Thyroid gland (tissue), 4 donors: Measurements from ENCODE around the gene SOWAHA. TPM values are rescaled to one million over a fixed set of nuclear protein-coding genes. Genes with fewer than 3 reads are reported as not detected.

ENCODE experiments used
- DNase-seq, 2 donors: peaks; one replicate each; pipeline ENCODE4 v3.0.0-alpha.2; 2019
- H3K27ac ChIP-seq, 3 donors: fragments of 200-600 bp; sonication (generic); 1 replicate in 2 of 3; 2 replicates in 1 of 3; pipeline ENCODE4 v1.5.1; 2016 to 2019; ENCODE audit warnings: mild to moderate bottlenecking in 1 of 3, moderate library complexity in 1 of 3
- H3K27me3 ChIP-seq: fragments of 200-600 bp; sonication (generic); one replicate; pipeline ENCODE4 v1.5.1; 2019
- H3K36me3 ChIP-seq, 2 donors: fragments of 200-600 bp; sonication (generic); one replicate each; pipeline ENCODE4 v1.5.1; 2016 to 2019
- H3K4me1 ChIP-seq, 2 donors: fragments of 200-600 bp; sonication (generic); one replicate each; pipeline ENCODE4 v1.5.1; 2017 to 2019
- H3K4me3 ChIP-seq, 3 donors: fragments of 200-600 bp; sonication (generic); replicated peaks in 1 of 3; 1 replicate in 2 of 3; 2 replicates in 1 of 3; pipeline ENCODE4 v1.5.1; 2016; ENCODE audit warnings: mild to moderate bottlenecking in 1 of 3
- H3K9me3 ChIP-seq: fragments of 200-600 bp; sonication (generic); one replicate; pipeline ENCODE4 v1.5.1; 2017
- CTCF ChIP-seq, 6 experiments: fragments of 200-600 bp in 3 of 6; fragments of 450-650 bp in 3 of 6; sonication (generic) in 3 of 6; IDR thresholded peaks; one replicate each; pipeline ENCODE4 v1.5.1; 2016 to 2019; ENCODE audit warnings: antibody characterized with exemption in 6 of 6, mild to moderate bottlenecking in 2 of 6, inconsistent platforms in 1 of 6, moderate library complexity in 1 of 6
- POLR2A ChIP-seq, 2 donors: fragments of 450-650 bp; IDR thresholded peaks; one replicate each; pipeline ENCODE4 v1.6.1; 2017; ENCODE audit warnings: antibody characterized with exemption in 2 of 2, mild to moderate bottlenecking in 2 of 2, moderate library complexity in 1 of 2
- WGBS, 2 donors: methylation state at CpG; one replicate each; pipeline ENCODE4 v1.1.5; 2017; 5-methylcytosine and 5-hydroxymethylcytosine counted together
- intact Hi-C: fragments of 100-400 bp; cut with DNase I; formaldehyde crosslinking; loops from one replicate; pipeline ENCODE4 v1.15.1; 2023
- total RNA-seq, 4 donors: library from RNA; depleted of rRNA; stranded (reverse); fragments of >200 nt; gene quantifications; one replicate each; pipeline ENCODE4 v1.2.3, GENCODE V29; 2016

SOWAHA gene
- total RNA-seq, 4 donors from 2014 or later = 3.7 to 9.3 (median 4.6) TPM

- intact Hi-C loops = loop anchor here (5.0 to 10.0 kb wide), 4 partner anchors 43 to 444 kb away; partner anchors contain the start of genes CCNI2 and LEAP2
- Histone ChIP-seq H3K36me3 (no peaks in the 10 kb centered on the region), H3K4me3 (no peak overlapping the region), H3K4me1 (peaks cover 10 to 16% of the 10 kb centered on the region in 2 donors), H3K9me3 (no peaks in the 10 kb centered on the region), H3K27ac (no peak overlapping the region), H3K27me3 (no peaks in the 10 kb centered on the region)
- TF ChIP-seq POLR2A (IDR thresholded peaks at IDR 0.05) (no peak), CTCF (IDR thresholded peaks at IDR 0.05) (no peak)
- WGBS, 2 donors = 55 to 57% methylated on average over 4 of the region's 4 CpGs
- DNase-seq = peak; percentile 61 to 62
Observed at GRCh38 chr5:132828846-132829494, 15.9 kb downstream of the SOWAHA start.

- Histone ChIP-seq H3K27me3 (no peaks in the 10 kb centered on the region), H3K4me3 (peak overlapping the region; percentile 63 to 84 (median 67)), H3K4me1 (peaks cover 10 to 16% of the 10 kb centered on the region in 2 donors), H3K9me3 (no peaks in the 10 kb centered on the region), H3K36me3 (no peaks in the 10 kb centered on the region), H3K27ac (peak overlapping the region; percentile 11 to 84 (median 78))
- peak; percentile 49 to 92 (median 76) for TF ChIP-seq CTCF (IDR thresholded peaks at IDR 0.05)
- TF ChIP-seq POLR2A (IDR thresholded peaks at IDR 0.05) = no peak
- intact Hi-C loops = loop anchor here (5.0 to 10.0 kb wide), 4 partner anchors 42 to 445 kb away; partner anchors contain the start of genes CCNI2 and LEAP2
- WGBS, 2 donors = 14 to 60% methylated on average over 1 to 13 of the region's 75 CpGs
- DNase-seq = peak; percentile 72 to 77
Observed at GRCh38 chr5:132829742-132830435, 16.8 kb downstream of the SOWAHA start.

GRCh38 chr5:132830436-132831094 lies 17.5 kb downstream of the SOWAHA start, which contains the start of gene SHROOM1:
SHROOM1 (minus strand) TSS chr5:132830647; CDS start chr5:132826140, 4,507 bp downstream.
- Histone ChIP-seq H3K4me1 (peaks cover 10 to 16% of the 10 kb centered on the region in 2 donors), H3K27me3 (no peaks in the 10 kb centered on the region), H3K9me3 (no peaks in the 10 kb centered on the region), H3K36me3 (no peaks in the 10 kb centered on the region), H3K4me3 (peak within 1 kb of the TSS; percentile 63 to 84 (median 67)), H3K27ac (peak within 1 kb of the TSS; percentile 11 to 84 (median 78))
- peak; percentile 74 to 75 for DNase-seq
- TF ChIP-seq POLR2A (IDR thresholded peaks at IDR 0.05) = peak in 1 of 2 donors; percentile 59
- TF ChIP-seq CTCF (IDR thresholded peaks at IDR 0.05) = no peak
- intact Hi-C loops = no loop called here
- 16 to 24% methylated on average over 8 to 10 of the region's 78 CpGs for WGBS, 2 donors

GRCh38 chr5:132831095-132831860 lies 18.2 kb downstream of the SOWAHA start:
- no peaks in the 10 kb centered on the region for H3K9me3 ChIP-seq
- H3K36me3 ChIP-seq = no peaks in the 10 kb centered on the region
- no peak for DNase-seq
- WGBS, 2 donors = 90 to 92% methylated on average over 14 to 15 of the region's 15 CpGs
- peak overlapping the region in 2 of 3 donors; percentile 78 to 84 for H3K27ac ChIP-seq
- TF ChIP-seq CTCF (IDR thresholded peaks at IDR 0.05) (no peak), POLR2A (IDR thresholded peaks at IDR 0.05) (no peak)
- intact Hi-C loops = no loop called here
- H3K27me3 ChIP-seq = no peaks in the 10 kb centered on the region
- H3K4me1 ChIP-seq = peaks cover 10 to 16% of the 10 kb centered on the region in 2 donors
- H3K4me3 ChIP-seq = peak overlapping the region in 2 of 3 donors; percentile 67 to 84
